K562 (cell line): ENCODE measurements around the gene APOM. TPM values are rescaled to one million over a fixed set of nuclear protein-coding genes. Genes with fewer than 3 reads are reported as not detected.

Source experiments
- CC2D1A ChIP-seq: fragments of 450-650 bp; IDR thresholded peaks from 2 replicates; pipeline ENCODE4 v1.6.1; 2017; ENCODE audit warnings: mild to moderate bottlenecking
- EWSR1 ChIP-seq: fragments of 450-650 bp; IDR thresholded peaks from 2 replicates; pipeline ENCODE4 v1.6.1; 2018; ENCODE audit warnings: borderline replicate concordance, mild to moderate bottlenecking, low read depth, moderate library complexity; ENCODE audit not compliant: partially characterized antibody
- FOXK2 ChIP-seq, 2 experiments: fragments of 450-650 bp; IDR thresholded peaks in 1 of 2; conservative IDR thresholded peaks in 1 of 2; 2 replicates each; pipeline ENCODE4 v1.6.1; 2016; ENCODE audit warnings: low read depth in 2 of 2, mild to moderate bottlenecking in 1 of 2
- HNRNPUL1 ChIP-seq: fragments of 200-400 bp; formaldehyde crosslinking; IDR thresholded peaks from 2 replicates; pipeline ENCODE4 v1.6.1; 2017; ENCODE audit warnings: low read length
- HOXB6 ChIP-seq: fragments of 250-450 bp; sonication (Bioruptor Pico); IDR thresholded peaks from 2 replicates; pipeline ENCODE4 v1.5.1; 2022; ENCODE audit warnings: mild to moderate bottlenecking, borderline replicate concordance
- KDM5B ChIP-seq: fragments of 200-600 bp; sonication (generic); IDR thresholded peaks from 2 replicates; pipeline ENCODE4 v1.6.1; 2012; ENCODE audit warnings: low read depth, mild to moderate bottlenecking, moderate library complexity, low read length, control low read depth, inconsistent platforms; ENCODE audit not compliant: insufficient replicate concordance
- RFX7 ChIP-seq: fragments of 250-450 bp; sonication (Bioruptor Pico); IDR thresholded peaks from 2 replicates; pipeline ENCODE4 v1.5.1; 2021; ENCODE audit warnings: mild to moderate bottlenecking
- SNRNP70 ChIP-seq: fragments of 200-400 bp; formaldehyde crosslinking; optimal IDR thresholded peaks from 2 replicates; pipeline ENCODE3; 2017; ENCODE audit warnings: low read depth, low read length
- TEAD1 ChIP-seq, 2 experiments: fragments of 450-650 bp in 1 of 2; sonication (generic) in 1 of 2; formaldehyde crosslinking; IDR thresholded peaks; 2 replicates each; pipeline versions ENCODE4 v1.4.0 to v1.8.0; 2020 to 2022; ENCODE audit warnings: mild to moderate bottlenecking in 2 of 2, missing genetic modification reagents in 1 of 2
- U2AF2 ChIP-seq: fragments of 200-400 bp; formaldehyde crosslinking; optimal IDR thresholded peaks from 2 replicates; pipeline ENCODE3; 2017; ENCODE audit warnings: low read depth, mild to moderate bottlenecking, low read length
- polyA plus RNA-seq, 8 experiments: library from polyadenylated mRNA; depleted of rRNA in 4 of 8; stranded (reverse) in 5 of 8; unstranded in 3 of 8; fragments of >200 nt; fragmentation: Nextera tagmentation in 2 of 8; fragmentation: Illumina TruSeq in 1 of 8; extraction: Ambion mirVana in 2 of 8; extraction: Trizol in 1 of 8; gene quantifications; 2 replicates each; pipeline versions ENCODE4 v1.2.1 to v1.2.3, GENCODE V29; 2011 to 2014; ENCODE audit warnings: inconsistent platforms in 1 of 8, missing spikeins in 1 of 8
- total RNA-seq, 7 experiments: library from RNA; depleted of rRNA in 6 of 7; stranded (reverse); fragments of >200 nt in 6 of 7; fragmentation: Illumina TruSeq in 2 of 7; extraction: Trizol in 2 of 7; gene quantifications; 2 replicates each; pipeline versions ENCODE4 v1.2.1 to v1.2.3, GENCODE V29; 2011 to 2021; ENCODE audit warnings: low replicate concordance in 1 of 7
- TF ChIP-seq, protein P1 (sequence below): fragments of 250-450 bp; sonication (Bioruptor Pico); IDR thresholded peaks from 2 replicates; pipeline ENCODE4 v1.8.0; 2022; ENCODE audit warnings: moderate library complexity, mild to moderate bottlenecking, inconsistent platforms
- TF ChIP-seq, protein P2 (sequence below): IDR thresholded peaks from 3 replicates; pipeline ENCODE4 v1.6.1; 2011; ENCODE audit warnings: borderline replicate concordance, mild to moderate bottlenecking, moderate library complexity; ENCODE audit not compliant: insufficient read length; ENCODE audit errors: extremely low read depth
- TF ChIP-seq, protein P3 (sequence below): sonication (generic); formaldehyde crosslinking; IDR thresholded peaks from 2 replicates; pipeline ENCODE4 v1.8.1; 2022; ENCODE audit warnings: missing genetic modification reagents
- TF ChIP-seq, protein P4 (sequence below), 2 experiments: fragments of 450-650 bp; IDR thresholded peaks; 2 replicates each; pipeline ENCODE4 v1.6.1; 2018; ENCODE audit warnings: mild to moderate bottlenecking in 2 of 2, low read depth in 1 of 2; ENCODE audit not compliant: partially characterized antibody in 2 of 2
- TF ChIP-seq, protein P5 (sequence below): fragments of 250-450 bp; sonication (Bioruptor Pico); IDR thresholded peaks from 2 replicates; pipeline ENCODE4 v1.5.0; 2021

Gene APOM
- total and polyA plus RNA-seq, 9 of the 15 experiments (the other 6 are each of a cell fraction or from before 2014, with no cell fraction given), result 5.7 to 24.3 (median 10.4) TPM

DNA sequence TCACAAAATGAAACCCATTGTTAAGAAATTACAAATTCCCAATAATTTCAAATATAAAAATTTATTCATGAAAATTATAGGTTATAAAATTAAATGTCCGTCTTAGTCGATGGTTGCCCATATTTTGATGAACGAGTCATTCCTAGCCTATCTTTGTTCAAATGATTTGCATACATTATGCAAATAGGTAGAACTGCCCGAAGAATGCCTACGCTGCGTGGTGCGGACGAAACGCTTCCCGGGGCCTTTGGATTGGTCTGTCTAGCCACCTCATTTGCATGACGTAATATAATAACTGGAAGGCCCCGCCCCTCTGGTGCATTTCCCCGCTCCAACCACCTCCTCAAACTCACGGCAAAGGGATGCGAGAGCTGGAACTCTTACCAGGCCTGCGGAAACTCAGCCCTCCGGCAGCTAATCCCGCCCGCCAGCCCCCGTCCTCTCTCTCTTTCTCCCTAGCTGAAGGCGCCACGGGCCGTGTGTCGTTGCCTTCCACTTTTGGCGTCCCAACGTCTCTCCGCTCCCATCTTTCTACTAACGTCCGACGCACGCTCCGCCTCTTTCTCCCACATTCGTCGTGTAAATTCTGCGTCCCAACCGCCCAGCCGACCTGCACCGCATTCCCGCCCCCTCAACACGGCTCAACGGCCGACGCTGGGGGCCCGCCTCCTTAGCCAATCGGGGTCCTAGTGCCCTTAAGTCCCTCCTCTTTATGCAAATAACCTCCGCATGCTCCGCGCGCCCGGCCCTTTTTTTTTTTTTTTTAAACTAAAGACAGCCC, 35.7 kb upstream of the APOM start (continued):
- TF ChIP-seq EWSR1, result no peak
- no peak for TF ChIP-seq SNRNP70
- TF ChIP-seq, protein P1, sequence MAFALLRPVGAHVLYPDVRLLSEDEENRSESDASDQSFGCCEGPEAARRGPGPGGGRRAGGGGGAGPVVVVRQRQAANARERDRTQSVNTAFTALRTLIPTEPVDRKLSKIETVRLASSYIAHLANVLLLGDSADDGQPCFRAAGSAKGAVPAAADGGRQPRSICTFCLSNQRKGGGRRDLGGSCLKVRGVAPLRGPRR (CRISPR knock-in tag), result no peak; the same call in 1 of the 2 replicates
- TF ChIP-seq, protein P2, sequence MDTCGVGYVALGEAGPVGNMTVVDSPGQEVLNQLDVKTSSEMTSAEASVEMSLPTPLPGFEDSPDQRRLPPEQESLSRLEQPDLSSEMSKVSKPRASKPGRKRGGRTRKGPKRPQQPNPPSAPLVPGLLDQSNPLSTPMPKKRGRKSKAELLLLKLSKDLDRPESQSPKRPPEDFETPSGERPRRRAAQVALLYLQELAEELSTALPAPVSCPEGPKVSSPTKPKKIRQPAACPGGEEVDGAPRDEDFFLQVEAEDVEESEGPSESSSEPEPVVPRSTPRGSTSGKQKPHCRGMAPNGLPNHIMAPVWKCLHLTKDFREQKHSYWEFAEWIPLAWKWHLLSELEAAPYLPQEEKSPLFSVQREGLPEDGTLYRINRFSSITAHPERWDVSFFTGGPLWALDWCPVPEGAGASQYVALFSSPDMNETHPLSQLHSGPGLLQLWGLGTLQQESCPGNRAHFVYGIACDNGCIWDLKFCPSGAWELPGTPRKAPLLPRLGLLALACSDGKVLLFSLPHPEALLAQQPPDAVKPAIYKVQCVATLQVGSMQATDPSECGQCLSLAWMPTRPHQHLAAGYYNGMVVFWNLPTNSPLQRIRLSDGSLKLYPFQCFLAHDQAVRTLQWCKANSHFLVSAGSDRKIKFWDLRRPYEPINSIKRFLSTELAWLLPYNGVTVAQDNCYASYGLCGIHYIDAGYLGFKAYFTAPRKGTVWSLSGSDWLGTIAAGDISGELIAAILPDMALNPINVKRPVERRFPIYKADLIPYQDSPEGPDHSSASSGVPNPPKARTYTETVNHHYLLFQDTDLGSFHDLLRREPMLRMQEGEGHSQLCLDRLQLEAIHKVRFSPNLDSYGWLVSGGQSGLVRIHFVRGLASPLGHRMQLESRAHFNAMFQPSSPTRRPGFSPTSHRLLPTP, result no peak
- no peak for TF ChIP-seq HNRNPUL1
- no peak for TF ChIP-seq RFX7
- TF ChIP-seq, protein P3, sequence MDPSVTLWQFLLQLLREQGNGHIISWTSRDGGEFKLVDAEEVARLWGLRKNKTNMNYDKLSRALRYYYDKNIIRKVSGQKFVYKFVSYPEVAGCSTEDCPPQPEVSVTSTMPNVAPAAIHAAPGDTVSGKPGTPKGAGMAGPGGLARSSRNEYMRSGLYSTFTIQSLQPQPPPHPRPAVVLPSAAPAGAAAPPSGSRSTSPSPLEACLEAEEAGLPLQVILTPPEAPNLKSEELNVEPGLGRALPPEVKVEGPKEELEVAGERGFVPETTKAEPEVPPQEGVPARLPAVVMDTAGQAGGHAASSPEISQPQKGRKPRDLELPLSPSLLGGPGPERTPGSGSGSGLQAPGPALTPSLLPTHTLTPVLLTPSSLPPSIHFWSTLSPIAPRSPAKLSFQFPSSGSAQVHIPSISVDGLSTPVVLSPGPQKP, result no peak
- TF ChIP-seq CC2D1A, result peak; percentile 91
- TF ChIP-seq, protein P4, sequence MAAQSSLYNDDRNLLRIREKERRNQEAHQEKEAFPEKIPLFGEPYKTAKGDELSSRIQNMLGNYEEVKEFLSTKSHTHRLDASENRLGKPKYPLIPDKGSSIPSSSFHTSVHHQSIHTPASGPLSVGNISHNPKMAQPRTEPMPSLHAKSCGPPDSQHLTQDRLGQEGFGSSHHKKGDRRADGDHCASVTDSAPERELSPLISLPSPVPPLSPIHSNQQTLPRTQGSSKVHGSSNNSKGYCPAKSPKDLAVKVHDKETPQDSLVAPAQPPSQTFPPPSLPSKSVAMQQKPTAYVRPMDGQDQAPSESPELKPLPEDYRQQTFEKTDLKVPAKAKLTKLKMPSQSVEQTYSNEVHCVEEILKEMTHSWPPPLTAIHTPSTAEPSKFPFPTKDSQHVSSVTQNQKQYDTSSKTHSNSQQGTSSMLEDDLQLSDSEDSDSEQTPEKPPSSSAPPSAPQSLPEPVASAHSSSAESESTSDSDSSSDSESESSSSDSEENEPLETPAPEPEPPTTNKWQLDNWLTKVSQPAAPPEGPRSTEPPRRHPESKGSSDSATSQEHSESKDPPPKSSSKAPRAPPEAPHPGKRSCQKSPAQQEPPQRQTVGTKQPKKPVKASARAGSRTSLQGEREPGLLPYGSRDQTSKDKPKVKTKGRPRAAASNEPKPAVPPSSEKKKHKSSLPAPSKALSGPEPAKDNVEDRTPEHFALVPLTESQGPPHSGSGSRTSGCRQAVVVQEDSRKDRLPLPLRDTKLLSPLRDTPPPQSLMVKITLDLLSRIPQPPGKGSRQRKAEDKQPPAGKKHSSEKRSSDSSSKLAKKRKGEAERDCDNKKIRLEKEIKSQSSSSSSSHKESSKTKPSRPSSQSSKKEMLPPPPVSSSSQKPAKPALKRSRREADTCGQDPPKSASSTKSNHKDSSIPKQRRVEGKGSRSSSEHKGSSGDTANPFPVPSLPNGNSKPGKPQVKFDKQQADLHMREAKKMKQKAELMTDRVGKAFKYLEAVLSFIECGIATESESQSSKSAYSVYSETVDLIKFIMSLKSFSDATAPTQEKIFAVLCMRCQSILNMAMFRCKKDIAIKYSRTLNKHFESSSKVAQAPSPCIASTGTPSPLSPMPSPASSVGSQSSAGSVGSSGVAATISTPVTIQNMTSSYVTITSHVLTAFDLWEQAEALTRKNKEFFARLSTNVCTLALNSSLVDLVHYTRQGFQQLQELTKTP (IDR thresholded peaks at IDR 0.05; ENCODE audit: low read depth in 1 of 2, partially characterized antibody in 2 of 2), result peak in 1 of 2 experiments; percentile 87
- peak; percentile 70 for TF ChIP-seq KDM5B
- TF ChIP-seq, protein P5, sequence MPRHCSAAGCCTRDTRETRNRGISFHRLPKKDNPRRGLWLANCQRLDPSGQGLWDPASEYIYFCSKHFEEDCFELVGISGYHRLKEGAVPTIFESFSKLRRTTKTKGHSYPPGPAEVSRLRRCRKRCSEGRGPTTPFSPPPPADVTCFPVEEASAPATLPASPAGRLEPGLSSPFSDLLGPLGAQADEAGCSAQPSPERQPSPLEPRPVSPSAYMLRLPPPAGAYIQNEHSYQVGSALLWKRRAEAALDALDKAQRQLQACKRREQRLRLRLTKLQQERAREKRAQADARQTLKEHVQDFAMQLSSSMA, result no peak
- TF ChIP-seq TEAD1 (CRISPR knock-in tag; IDR thresholded peaks at IDR 0.05), result peak in 1 of 2 experiments; percentile 98; a peak in 2 of 4 replicates
- TF ChIP-seq HOXB6 (CRISPR knock-in tag), result peak; percentile 63; the same call in 1 of the 2 replicates
- peak; percentile 91 to 94 for TF ChIP-seq FOXK2 (conservative IDR thresholded peaks at IDR 0.05 in 1 of 2, IDR thresholded peaks at IDR 0.05 in 1 of 2; ENCODE audit: low read depth in 2 of 2)
- TF ChIP-seq U2AF2, result no peak
